Measurements from ENCODE around the gene CACNA2D3.

DNA sequence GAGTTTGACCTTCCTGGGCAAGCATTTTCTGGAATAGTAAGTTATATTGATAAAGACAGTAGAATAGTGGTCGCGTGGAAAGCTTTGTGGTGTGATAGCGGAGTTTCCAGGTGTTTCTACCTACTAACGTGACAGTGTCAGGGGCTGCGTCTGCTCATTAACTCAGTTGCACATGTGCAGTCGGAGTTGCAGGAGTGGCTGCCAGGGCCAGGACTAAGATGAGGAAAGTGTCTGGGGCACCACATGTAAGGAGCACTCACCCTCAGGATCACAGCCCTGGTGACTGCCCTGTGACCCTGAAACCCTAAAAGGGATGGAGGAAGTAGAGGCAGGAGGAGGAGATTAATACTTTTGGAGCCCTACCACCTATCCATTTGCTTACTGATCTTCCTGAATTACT lies 510.5 kb downstream of the CACNA2D3 start:
- TF ChIP-seq POLR2A (IDR thresholded peaks at IDR 0.05; ENCODE audit: low read length): no peak
- no peak for TF ChIP-seq GATA1 (IDR thresholded peaks at IDR 0.05; ENCODE audit: low read depth, low read length)
